CD4-positive, alpha-beta T cell treated with Interleukin-2 at 100 ng/mL for 4 hours (primary cell): Measurements from ENCODE around the gene INTS3.
A peak's percentile ranks its signal among the peaks of the same experiment; 100 is the strongest.

Experiments used
- DNase-seq: peaks from one replicate; pipeline ENCODE4 v3.0.0-alpha.2; 2020; ENCODE audit warnings: low spot score

INTS3 gene

GRCh38 chr1:153795934-153796785 is 68.3 kb downstream of the INTS3 start:
- no peak for DNase-seq

GRCh38 chr1:153796786-153797659 is 69.2 kb downstream of the INTS3 start:
- peak; percentile 89 for DNase-seq

DNA sequence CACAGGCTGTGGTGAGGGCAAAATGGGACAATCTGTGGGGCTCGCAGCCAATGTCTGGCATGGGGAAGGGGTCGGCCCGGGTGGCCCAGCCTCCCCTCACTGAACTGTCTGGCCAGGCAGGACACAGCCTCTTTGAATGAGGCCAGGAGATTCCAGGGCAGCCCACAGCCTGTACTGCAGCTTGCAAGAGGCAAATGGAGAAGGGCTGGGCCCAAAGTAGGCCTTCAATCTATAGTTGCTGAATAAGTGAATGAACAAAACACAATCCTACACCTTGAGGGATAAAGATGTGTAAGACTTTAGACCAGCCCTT is 70.6 kb downstream of the INTS3 start:
- DNase-seq, result no peak

DNA sequence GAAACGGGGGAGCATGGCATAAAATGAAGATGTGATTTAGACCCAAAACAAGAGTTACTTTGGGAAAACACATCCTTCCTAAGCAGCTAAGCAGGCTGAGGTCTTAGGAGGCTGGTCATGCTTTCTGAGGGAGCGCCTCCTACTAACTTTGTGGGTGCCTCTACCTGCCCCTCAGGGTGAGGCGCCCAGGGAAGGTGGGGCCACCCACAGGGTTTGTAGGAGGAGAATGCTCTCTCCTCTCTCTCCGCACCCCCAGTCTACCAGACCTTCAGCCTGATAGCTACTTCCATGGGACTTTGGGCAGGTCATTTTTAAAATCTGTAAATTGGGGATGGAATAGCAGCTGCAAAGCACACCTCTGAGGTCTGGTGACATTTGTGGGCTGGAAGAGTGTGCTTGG is 71.2 kb downstream of the INTS3 start:
- no peak for DNase-seq

DNA sequence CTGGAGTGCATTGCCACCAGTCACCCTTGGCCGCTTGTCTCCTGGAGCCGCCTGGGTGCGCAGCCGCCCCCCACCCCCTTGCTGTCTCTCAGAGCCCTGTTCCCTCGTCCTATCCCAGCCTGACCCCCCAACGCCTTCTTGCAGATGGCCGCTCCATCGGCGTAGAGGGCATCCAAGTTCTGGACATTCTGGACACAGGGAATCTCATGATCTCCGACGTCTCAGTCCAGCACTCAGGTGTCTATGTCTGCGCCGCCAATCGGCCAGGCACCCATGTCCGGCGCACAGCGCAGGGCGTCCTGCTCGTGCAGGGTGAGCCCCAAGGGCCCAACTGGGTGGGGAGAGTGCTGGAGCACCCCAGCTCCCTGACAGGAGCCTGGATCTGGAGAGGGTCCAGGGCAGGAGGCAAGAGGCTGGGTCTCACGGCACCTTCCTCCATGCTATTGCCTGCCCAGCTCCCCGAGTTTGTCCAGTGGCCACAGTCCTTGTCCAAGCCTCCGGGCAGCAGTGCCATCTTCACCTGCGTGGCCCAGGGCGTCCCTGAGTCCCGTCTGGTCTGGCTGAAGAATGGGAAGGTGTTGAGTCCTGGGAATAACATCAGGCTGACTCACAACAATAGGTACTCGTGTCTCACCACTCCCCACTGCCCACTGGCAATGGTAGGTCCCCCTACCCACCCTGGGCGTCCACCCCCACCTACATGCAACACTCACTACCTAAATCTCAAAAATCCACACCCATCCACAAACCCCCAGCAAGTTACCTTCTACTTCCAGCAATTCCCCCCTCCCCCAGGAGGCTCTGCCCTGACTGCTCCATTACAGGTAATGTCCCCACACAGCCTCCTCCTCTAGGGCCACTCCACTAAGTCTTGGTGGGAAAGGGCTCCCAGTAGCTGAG is 72.0 kb downstream of the INTS3 start:
- no peak for DNase-seq

DNA sequence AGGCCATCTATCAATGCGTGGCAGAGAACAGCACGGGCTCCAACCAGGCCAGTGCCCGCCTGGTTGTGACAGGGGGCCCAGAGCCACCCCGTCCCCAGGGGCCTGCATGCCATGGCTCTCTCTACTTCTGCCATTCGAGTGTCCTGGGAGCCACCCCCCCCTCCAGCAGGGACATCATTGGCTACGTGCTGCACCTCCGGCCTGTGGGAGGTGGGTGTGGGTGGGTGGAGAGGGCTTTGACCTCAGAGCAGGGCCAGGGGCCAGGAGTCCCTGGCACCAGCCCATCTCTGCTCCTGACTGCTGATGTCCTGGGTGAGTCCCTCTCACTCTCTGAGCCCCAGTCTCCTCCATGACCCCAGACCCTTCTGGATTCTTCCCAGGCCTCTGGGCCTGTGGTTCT is 72.7 kb downstream of the INTS3 start:
- DNase-seq, result no peak

DNA sequence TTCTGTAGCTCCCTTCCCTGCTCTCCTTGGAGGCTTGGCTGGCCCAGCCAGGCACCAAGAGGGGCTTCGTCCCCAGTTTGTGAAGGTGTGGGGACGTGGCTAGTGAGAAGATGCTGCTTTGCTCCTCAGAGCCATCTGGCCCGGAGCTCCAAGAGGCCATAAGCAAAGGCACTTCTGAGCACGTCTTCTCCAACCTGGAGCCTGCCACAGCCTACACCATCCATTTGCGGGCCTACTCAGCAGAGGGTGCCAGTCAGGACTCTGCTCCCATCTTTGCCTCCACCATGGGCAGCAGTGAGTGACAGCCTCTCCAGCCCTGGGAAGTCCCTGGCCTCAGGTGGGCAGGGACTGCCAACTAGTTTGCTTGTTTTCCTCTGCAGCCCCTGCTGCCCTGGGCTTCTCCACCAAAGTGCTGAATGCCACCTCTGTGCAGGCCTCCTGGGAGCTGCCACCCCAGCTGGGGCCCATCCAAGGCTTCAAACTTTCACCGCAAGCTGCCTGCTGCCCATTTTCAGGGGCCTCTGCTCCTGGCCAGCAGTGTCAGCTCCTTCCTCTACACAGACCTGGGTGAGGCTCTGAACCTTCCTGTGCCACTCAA is 73.3 kb downstream of the INTS3 start:
- DNase-seq, result no peak

DNA sequence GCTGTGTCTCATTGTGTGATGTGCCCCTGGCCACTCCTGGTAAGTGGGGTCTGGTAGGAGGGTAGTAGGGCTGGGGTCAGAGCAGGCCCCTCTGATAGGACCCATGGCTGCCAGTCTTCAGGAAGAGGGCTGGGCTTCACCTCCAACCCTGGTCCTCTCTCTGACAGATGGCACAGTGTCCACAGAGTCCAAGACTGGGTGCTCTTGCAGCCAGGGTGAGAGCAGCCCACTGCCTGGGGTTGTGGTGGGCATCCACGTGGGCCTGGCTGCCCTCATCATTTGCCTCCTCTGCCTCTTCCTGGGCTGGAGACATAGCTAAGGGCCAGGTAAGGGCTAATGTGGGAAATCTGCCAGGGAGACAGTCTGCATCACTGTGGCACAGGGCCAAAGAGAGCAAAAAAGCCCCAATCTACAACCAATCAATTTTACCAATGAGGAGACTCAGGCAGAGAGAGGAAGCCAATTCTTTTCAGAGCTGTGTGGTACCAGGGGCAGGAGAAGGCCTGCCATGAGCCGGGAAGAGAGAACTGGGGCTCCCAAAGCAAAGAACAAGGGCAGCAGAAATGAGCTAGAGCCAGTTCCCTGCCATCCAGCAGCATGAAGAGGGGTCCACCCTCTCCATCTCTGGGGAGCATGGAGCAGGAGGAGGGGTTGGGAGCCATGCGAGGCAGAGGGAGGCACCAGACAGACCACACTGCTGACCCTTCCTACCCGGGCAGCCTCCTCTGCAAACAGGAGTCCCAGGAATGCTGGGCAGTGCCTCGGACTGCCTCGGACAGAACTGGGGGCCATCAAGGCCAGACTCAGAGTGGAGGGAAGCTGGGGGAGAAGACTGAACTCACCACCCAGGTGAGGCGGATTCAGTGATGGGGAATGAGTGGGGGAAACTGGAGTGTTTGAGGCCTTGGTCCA is 74.2 kb downstream of the INTS3 start:
- DNase-seq, result no peak

DNA sequence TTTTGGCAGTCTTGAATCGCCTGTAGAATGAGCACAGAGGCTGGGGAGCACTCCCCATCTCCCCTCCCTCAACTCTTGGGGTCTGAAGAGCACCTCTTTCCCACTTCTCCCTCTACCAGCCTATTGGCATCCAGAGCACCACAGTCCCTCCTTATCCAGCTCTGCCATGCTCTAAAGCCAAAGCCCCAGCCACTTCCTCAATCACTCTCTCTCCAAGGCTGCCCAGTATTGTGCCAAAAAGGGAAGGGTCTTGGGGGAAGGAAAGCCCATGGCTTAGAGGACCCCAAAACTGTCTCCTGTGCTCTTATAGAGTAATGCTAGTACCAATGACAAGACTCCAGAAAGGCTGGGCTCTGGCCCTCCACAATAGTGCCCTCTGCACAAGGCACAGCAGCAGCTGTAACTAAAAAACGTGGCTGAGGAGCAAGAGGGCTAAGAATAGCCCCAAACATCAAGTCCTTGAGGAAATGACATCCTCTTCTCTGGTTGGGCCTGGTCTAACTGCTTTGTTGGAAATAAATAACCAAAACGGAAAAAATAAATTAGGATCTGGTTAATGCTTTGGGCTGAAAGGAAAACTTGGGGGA is 75.7 kb downstream of the INTS3 start:
- no peak for DNase-seq

- DNase-seq, result no peak
Observed at GRCh38 chr1:153804112-153804511, 76.3 kb downstream of the INTS3 start.

DNA sequence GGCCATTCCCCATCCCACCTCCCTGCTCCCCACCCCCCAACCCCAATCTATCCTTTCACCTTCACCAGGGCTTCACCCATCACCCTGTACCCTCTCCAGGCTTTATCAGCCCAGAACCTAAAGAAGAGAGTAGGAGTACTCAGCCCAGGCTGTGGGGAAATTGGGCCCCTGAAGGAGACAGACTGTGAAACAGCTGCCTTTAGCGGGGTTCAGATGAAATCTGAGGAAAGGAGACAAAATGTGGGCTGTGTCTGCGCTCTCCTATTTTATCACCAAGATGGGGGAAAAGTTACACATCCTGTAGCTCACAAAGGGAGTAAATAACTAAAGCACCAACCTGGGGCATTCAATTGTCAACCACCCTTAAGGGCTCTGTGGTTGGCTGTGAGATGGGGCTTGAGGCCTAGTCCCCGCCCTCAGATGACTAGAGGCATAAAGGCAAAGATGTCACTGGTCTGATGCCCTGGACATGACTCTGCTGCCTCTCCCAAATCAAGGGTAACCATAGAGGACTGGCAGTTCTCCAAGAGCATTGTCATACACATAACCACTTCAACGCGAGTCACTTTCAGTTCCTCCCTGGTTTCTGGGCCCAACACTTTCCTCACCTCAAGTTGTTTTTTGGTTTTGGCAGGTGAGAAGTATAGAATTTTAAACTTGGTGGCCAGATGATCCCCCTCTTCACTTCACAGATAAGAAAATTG is 77.3 kb downstream of the INTS3 start:
- DNase-seq, result peak; percentile 90

DNA sequence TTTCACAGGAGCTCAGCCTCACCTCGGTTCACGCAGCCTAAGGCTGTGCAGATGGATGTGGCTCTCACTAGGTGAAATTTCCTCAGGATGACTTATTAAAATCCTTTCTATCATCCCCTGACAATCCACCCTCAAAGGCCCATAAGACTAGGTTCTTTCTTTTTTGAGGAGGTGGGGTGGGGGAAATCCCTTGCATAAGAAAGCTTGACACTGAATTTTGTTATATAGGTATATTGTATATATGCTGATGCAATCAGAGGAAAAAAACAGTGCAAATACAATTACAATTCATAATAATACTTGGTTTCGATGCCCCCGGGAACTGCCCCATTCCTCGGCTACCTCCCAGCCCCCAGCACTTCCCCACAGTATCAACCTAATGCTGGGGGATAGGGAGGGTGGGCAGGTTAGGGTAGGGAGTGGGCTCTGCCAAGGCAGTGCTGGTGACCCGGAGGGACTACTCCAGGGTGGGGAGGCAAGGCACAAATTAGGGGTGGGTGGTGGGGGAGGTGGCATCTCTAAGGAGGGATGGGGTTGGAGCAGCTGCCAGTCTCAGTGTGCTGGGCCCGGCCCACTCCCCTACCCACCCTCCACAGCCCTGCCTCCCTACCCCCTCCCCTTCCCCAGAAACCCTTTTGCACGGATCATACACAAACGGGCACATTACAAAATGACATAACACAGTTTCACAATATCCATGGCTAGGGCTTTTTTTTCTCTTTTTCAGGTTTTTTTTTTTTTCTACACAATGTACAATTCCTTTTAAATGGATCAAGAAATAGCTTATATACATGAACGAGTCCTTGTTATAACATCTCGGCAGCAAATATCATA is 78.3 kb downstream of the INTS3 start:
- DNase-seq, result no peak

GRCh38 chr1:153816283-153816889 is 88.5 kb downstream of the INTS3 start:
- DNase-seq, result no peak

DNA sequence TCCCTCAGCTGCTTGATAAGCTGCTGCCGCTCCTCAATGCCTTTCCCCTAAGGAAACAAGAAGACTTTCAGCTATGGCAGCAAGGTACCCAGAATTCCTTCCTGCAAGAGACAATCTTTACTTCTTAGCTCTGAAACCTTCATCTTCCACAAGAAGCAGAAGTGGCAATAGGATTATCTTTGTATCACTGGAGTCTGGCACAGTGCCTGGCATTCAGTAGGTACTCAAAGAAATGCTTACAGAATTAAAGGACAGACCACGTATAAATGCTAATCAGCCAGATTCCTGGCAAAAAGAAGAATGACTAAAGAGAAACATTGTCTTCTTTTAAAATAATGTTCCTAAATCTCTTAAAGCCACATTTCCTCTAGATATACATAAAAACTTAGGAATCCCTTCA is 91.0 kb downstream of the INTS3 start:
- no peak for DNase-seq
